Measurements from ENCODE around the gene FOXO3. TPM values are rescaled to one million over a fixed set of nuclear protein-coding genes. Genes with fewer than 3 reads are reported as not detected.
A peak's percentile ranks its signal among the peaks of the same experiment; 100 is the strongest.

The FOXO3 gene
- total and polyA plus RNA-seq, 2 of the 8 experiments (the other 6 are each of a cell fraction or from before 2014, with no cell fraction given), result 13.1 to 19.3 TPM

- H3K79me1 ChIP-seq (ENCODE audit: low read depth, low read length), result no peaks in the 10 kb centered on the region
- no peak overlapping the region for H2AFZ ChIP-seq (ENCODE audit: low read length)
- no peaks in the 10 kb centered on the region for H3K79me2 ChIP-seq (ENCODE audit: control insufficient read depth in 1 of 2, insufficient read depth in 2 of 2, low read length in 2 of 2)
- H2BK5ac ChIP-seq (ENCODE audit: low read depth, low read length), result no peak overlapping the region; the same call in 1 of the 2 replicates
- no peak overlapping the region for H4K91ac ChIP-seq (replicated peaks; ENCODE audit: insufficient read length, low read length)
- no peak overlapping the region for H2AK5ac ChIP-seq (ENCODE audit: low read depth, low read length)
- H3K4ac ChIP-seq (replicated peaks; ENCODE audit: insufficient read length, low read depth, low read length), result no peak overlapping the region
- no peak overlapping the region for H4K8ac ChIP-seq (ENCODE audit: extremely low read depth, insufficient read depth, low read length)
- POLR2A ChIA-PET (ENCODE audit: partially characterized antibody), result interaction anchor here (0.8 kb wide), 1 partner anchor 35 kb away, joined by 3 read pairs; no protein-coding TSS in a partner anchor
- no peak overlapping the region for H3K9ac ChIP-seq (replicated peaks in 1 of 4; ENCODE audit: extremely low read depth in 1 of 4, low read depth in 3 of 4, low read length in 3 of 4)
- DNase-seq (ENCODE audit: low read depth in 1 of 2, low spot score in 2 of 2) (no peak), FAIRE-seq (no peak)
- 82% methylated on average over 2 of the region's 2 CpGs; no CpG with 5 or more reads in 1 of the 2 experiments for WGBS, 2 experiments (ENCODE audit: extremely low coverage in 1 of 2, insufficient coverage in 1 of 2, insufficient read length in 1 of 2, insufficient replicate concordance in 2 of 2, low coverage in 1 of 2, low lambda C conversion rate in 2 of 2, missing lambda C conversion rate in 1 of 2)
- H3K14ac ChIP-seq (ENCODE audit: insufficient read length), result no peak overlapping the region
- no peak overlapping the region for H2BK120ac ChIP-seq (replicated peaks; ENCODE audit: low read depth, low read length)
- CTCF ChIA-PET (ENCODE audit: partially characterized antibody), result no interaction called here
- no peak overlapping the region for H2BK20ac ChIP-seq (ENCODE audit: low read length)
- H4K20me1 ChIP-seq (replicated peaks in 1 of 2; ENCODE audit: control insufficient read depth in 1 of 2, insufficient read depth in 2 of 2, low read length in 2 of 2), result no peaks in the 10 kb centered on the region
- H3K27ac ChIP-seq (ENCODE audit: low read depth, low read length), result no peak overlapping the region
- no peaks in the 10 kb centered on the region; a peak in 1 of 7 replicates for H3K27me3 ChIP-seq (replicated peaks in 1 of 4; ENCODE audit: control insufficient read depth in 3 of 4, extremely low read depth in 1 of 4, insufficient read depth in 3 of 4, low read length in 3 of 4)
- no peak overlapping the region for H3K23ac ChIP-seq (ENCODE audit: insufficient read length)
- no peak overlapping the region for H3K56ac ChIP-seq (replicated peaks; ENCODE audit: insufficient read length, low read depth, low read length)
- no peak overlapping the region for H4K5ac ChIP-seq (ENCODE audit: insufficient read length, low read depth, low read length)
- no peaks in the 10 kb centered on the region for H3K23me2 ChIP-seq (ENCODE audit: low read depth, low read length)
- peaks cover 0 to 9% of the 10 kb centered on the region in 2 experiments; a peak in 1 of 4 replicates for H3K9me3 ChIP-seq (ENCODE audit: insufficient read depth in 2 of 2, low read depth in 1 of 2, low read length in 1 of 2)
- no peak overlapping the region for H2BK15ac ChIP-seq (ENCODE audit: low read length)
- H3K18ac ChIP-seq (ENCODE audit: extremely low read depth, low read length), result no peak overlapping the region
- peak overlapping the region; percentile 0 to 53; a peak in 1 of 4 replicates for H3K4me2 ChIP-seq (ENCODE audit: insufficient read depth in 1 of 2, low read depth in 2 of 2, low read length in 2 of 2)
- H3K4me1 ChIP-seq (replicated peaks in 1 of 4; ENCODE audit: control insufficient read depth in 3 of 4, insufficient read depth in 4 of 4, low read length in 3 of 4), result peaks cover 0 to 7% (median 5%) of the 10 kb centered on the region in 4 experiments; a peak in 5 of 7 replicates
- no peak overlapping the region for H2BK12ac ChIP-seq (ENCODE audit: low read depth, low read length)
- H3K36me3 ChIP-seq (ENCODE audit: control insufficient read depth in 2 of 4, insufficient read depth in 4 of 4, low read length in 3 of 4), result no peaks in the 10 kb centered on the region
- no peak overlapping the region for H3K4me3 ChIP-seq (ENCODE audit: extremely low read depth in 1 of 4, insufficient read depth in 2 of 4, low read depth in 3 of 4, low read length in 4 of 4)
- TF ChIP-seq MAFK (IDR thresholded peaks at IDR 0.05; ENCODE audit: low read depth, low read length) (no peak), JUN (IDR thresholded peaks at IDR 0.05; ENCODE audit: low read depth, low read length) (no peak), CTCF (IDR thresholded peaks at IDR 0.05; ENCODE audit: control extremely low read depth in 1 of 3, insufficient read depth in 1 of 3, low read depth in 1 of 3, low read length in 3 of 3) (no peak), YY1 (IDR thresholded peaks at IDR 0.05; ENCODE audit: low read depth, low read length) (no peak), ASH2L (IDR thresholded peaks at IDR 0.05; ENCODE audit: low read length) (no peak), EZH2 (IDR thresholded peaks at IDR 0.05; ENCODE audit: low read depth, low read length, severe bottlenecking) (no peak), SIRT6 (IDR thresholded peaks at IDR 0.05; ENCODE audit: low read length) (no peak), TAF1 (IDR thresholded peaks at IDR 0.05; ENCODE audit: low read depth, low read length) (no peak), HDAC2 (IDR thresholded peaks at IDR 0.05; ENCODE audit: borderline replicate concordance in 1 of 2, low read depth in 2 of 2, low read length in 2 of 2) (no peak), ATF3 (IDR thresholded peaks at IDR 0.05; ENCODE audit: insufficient read depth, low read depth, low read length) (no peak), ZNF274 (IDR thresholded peaks at IDR 0.05; ENCODE audit: borderline replicate concordance, extremely low read depth, low read length) (no peak)
Measured at GRCh38 chr6:108720827-108721226, 160.1 kb downstream of the FOXO3 start.
